ENCODE measurements around the gene GAS7.
A peak's percentile ranks its signal among the peaks of the same experiment; 100 is the strongest.

The GAS7 gene

GRCh38 chr17:10196384-10196895 is 2.0 kb downstream of the GAS7 start:
- Mint-ChIP-seq H3K4me3 (no peak overlapping the region), H3K27me3 (peaks cover 19 to 29% of the 10 kb centered on the region in 2 donors), H3K27ac (no peak overlapping the region), H3K4me1 (ENCODE audit: low read depth in 2 of 2) (peaks cover 5 to 7% of the 10 kb centered on the region in 2 donors), H3K36me3 (ENCODE audit: insufficient read depth) (peaks cover 4% of the 10 kb centered on the region), H3K9me3 (peaks cover 12 to 19% of the 10 kb centered on the region in 2 donors)
- DNase-seq: no peak
- ATAC-seq (replicated peaks): no peak

GRCh38 chr17:10195090-10195805 is 3.2 kb downstream of the GAS7 start:
- DNase-seq: no peak
- H3K4me1 Mint-ChIP-seq (ENCODE audit: low read depth in 2 of 2): peaks cover 5 to 7% of the 10 kb centered on the region in 2 donors
- H3K27ac Mint-ChIP-seq: peak overlapping the region in 1 of 2 donors; percentile 35
- ATAC-seq (replicated peaks): no peak
- peaks cover 11 to 17% of the 10 kb centered on the region in 2 donors for H3K27me3 Mint-ChIP-seq
- H3K9me3 Mint-ChIP-seq: peaks cover 12 to 19% of the 10 kb centered on the region in 2 donors
- no peak overlapping the region for H3K4me3 Mint-ChIP-seq
- peaks cover 3% of the 10 kb centered on the region for H3K36me3 Mint-ChIP-seq (ENCODE audit: insufficient read depth)

GRCh38 chr17:10193632-10194031 is 4.8 kb downstream of the GAS7 start:
- DNase-seq: no peak
- Mint-ChIP-seq H3K27me3 (peaks cover 0 to under 1% of the 10 kb centered on the region in 2 donors), H3K9me3 (peaks cover 12 to 19% of the 10 kb centered on the region in 2 donors), H3K36me3 (ENCODE audit: insufficient read depth) (no peaks in the 10 kb centered on the region), H3K4me3 (no peak overlapping the region), H3K4me1 (ENCODE audit: low read depth in 2 of 2) (no peaks in the 10 kb centered on the region), H3K27ac (peak overlapping the region in 1 of 2 donors; percentile 56)
- ATAC-seq (replicated peaks): no peak

GRCh38 chr17:10192972-10193371 is 5.4 kb downstream of the GAS7 start:
- DNase-seq (no peak), ATAC-seq (replicated peaks) (no peak)
- H3K4me3 Mint-ChIP-seq: no peak overlapping the region
- H3K27me3 Mint-ChIP-seq: no peaks in the 10 kb centered on the region
- H3K4me1 Mint-ChIP-seq (ENCODE audit: low read depth in 2 of 2): no peaks in the 10 kb centered on the region
- H3K27ac Mint-ChIP-seq: no peak overlapping the region
- peaks cover 12 to 19% of the 10 kb centered on the region in 2 donors for H3K9me3 Mint-ChIP-seq
- H3K36me3 Mint-ChIP-seq (ENCODE audit: insufficient read depth): no peaks in the 10 kb centered on the region

GRCh38 chr17:10192461-10192860 is 5.9 kb downstream of the GAS7 start:
- ATAC-seq (replicated peaks): no peak
- Mint-ChIP-seq H3K9me3 (peaks cover 12 to 19% of the 10 kb centered on the region in 2 donors), H3K27me3 (no peaks in the 10 kb centered on the region), H3K4me3 (no peak overlapping the region), H3K27ac (no peak overlapping the region), H3K4me1 (ENCODE audit: low read depth in 2 of 2) (no peaks in the 10 kb centered on the region), H3K36me3 (ENCODE audit: insufficient read depth) (no peaks in the 10 kb centered on the region)
- DNase-seq: no peak

- H3K27me3 Mint-ChIP-seq: peaks cover 0 to 10% of the 10 kb centered on the region in 2 donors
- no peaks in the 10 kb centered on the region for H3K36me3 Mint-ChIP-seq (ENCODE audit: insufficient read depth)
- peaks cover under 1 to 7% of the 10 kb centered on the region in 2 donors for H3K4me1 Mint-ChIP-seq (ENCODE audit: low read depth in 2 of 2)
- no peaks in the 10 kb centered on the region for H3K9me3 Mint-ChIP-seq
- no peak overlapping the region for H3K4me3 Mint-ChIP-seq
- no peak overlapping the region for H3K27ac Mint-ChIP-seq
- ATAC-seq (replicated peaks): no peak
- no peak for DNase-seq
These were observed 10.9 kb downstream of the GAS7 start for GRCh38 chr17:10187456-10187855.

- DNase-seq (no peak), ATAC-seq (replicated peaks) (no peak)
- H3K36me3 Mint-ChIP-seq (ENCODE audit: insufficient read depth): no peaks in the 10 kb centered on the region
- H3K27me3 Mint-ChIP-seq: peaks cover 0 to 10% of the 10 kb centered on the region in 2 donors
- no peak overlapping the region for H3K27ac Mint-ChIP-seq
- H3K9me3 Mint-ChIP-seq: no peaks in the 10 kb centered on the region
- no peak overlapping the region for H3K4me3 Mint-ChIP-seq
- H3K4me1 Mint-ChIP-seq (ENCODE audit: low read depth in 2 of 2): peaks cover 3 to 11% of the 10 kb centered on the region in 2 donors
These were observed 11.5 kb downstream of the GAS7 start for GRCh38 chr17:10186771-10187410.

GRCh38 chr17:10183931-10184930 is 14.2 kb downstream of the GAS7 start:
- no peak for ATAC-seq (replicated peaks)
- no peaks in the 10 kb centered on the region for H3K9me3 Mint-ChIP-seq
- DNase-seq: no peak
- no peak overlapping the region for H3K4me3 Mint-ChIP-seq
- peaks cover 0 to 10% of the 10 kb centered on the region in 2 donors for H3K27me3 Mint-ChIP-seq
- no peak overlapping the region for H3K27ac Mint-ChIP-seq
- peaks cover 3 to 16% of the 10 kb centered on the region in 2 donors for H3K4me1 Mint-ChIP-seq (ENCODE audit: low read depth in 2 of 2)
- H3K36me3 Mint-ChIP-seq (ENCODE audit: insufficient read depth): no peaks in the 10 kb centered on the region

GRCh38 chr17:10182785-10183184 is 15.6 kb downstream of the GAS7 start:
- Mint-ChIP-seq H3K27ac (no peak overlapping the region), H3K4me3 (no peak overlapping the region), H3K9me3 (no peaks in the 10 kb centered on the region), H3K36me3 (ENCODE audit: insufficient read depth) (no peaks in the 10 kb centered on the region), H3K27me3 (peaks cover 0 to 10% of the 10 kb centered on the region in 2 donors), H3K4me1 (ENCODE audit: low read depth in 2 of 2) (peaks cover 6 to 16% of the 10 kb centered on the region in 2 donors)
- no peak for DNase-seq
- ATAC-seq (replicated peaks): no peak

- Mint-ChIP-seq H3K4me1 (ENCODE audit: low read depth in 2 of 2) (peaks cover 7 to 21% of the 10 kb centered on the region in 2 donors), H3K27me3 (no peaks in the 10 kb centered on the region), H3K27ac (no peak overlapping the region), H3K36me3 (ENCODE audit: insufficient read depth) (no peaks in the 10 kb centered on the region), H3K9me3 (no peaks in the 10 kb centered on the region), H3K4me3 (no peak overlapping the region)
- ATAC-seq (replicated peaks): no peak
- no peak for DNase-seq
These were observed 19.9 kb downstream of the GAS7 start for GRCh38 chr17:10178506-10178991.

- no peaks in the 10 kb centered on the region for H3K9me3 Mint-ChIP-seq
- peaks cover 7 to 20% of the 10 kb centered on the region in 2 donors for H3K4me1 Mint-ChIP-seq (ENCODE audit: low read depth in 2 of 2)
- H3K36me3 Mint-ChIP-seq (ENCODE audit: insufficient read depth): no peaks in the 10 kb centered on the region
- no peak overlapping the region for H3K4me3 Mint-ChIP-seq
- ATAC-seq (replicated peaks) (no peak), DNase-seq (no peak)
- no peak overlapping the region for H3K27ac Mint-ChIP-seq
- H3K27me3 Mint-ChIP-seq: no peaks in the 10 kb centered on the region
These were observed 20.4 kb downstream of the GAS7 start for GRCh38 chr17:10177913-10178505.

- Mint-ChIP-seq H3K4me1 (ENCODE audit: low read depth in 2 of 2) (peaks cover 7 to 16% of the 10 kb centered on the region in 2 donors), H3K27ac (no peak overlapping the region), H3K4me3 (no peak overlapping the region), H3K36me3 (ENCODE audit: insufficient read depth) (no peaks in the 10 kb centered on the region), H3K9me3 (no peaks in the 10 kb centered on the region), H3K27me3 (no peaks in the 10 kb centered on the region)
- ATAC-seq (replicated peaks): no peak
- no peak for DNase-seq
These were observed 21.1 kb downstream of the GAS7 start for GRCh38 chr17:10177131-10177912.
